K562 (cell line): Measurements from ENCODE around the gene PHTF2. TPM values are rescaled to one million over a fixed set of nuclear protein-coding genes. Genes with fewer than 3 reads are reported as not detected.

ENCODE experiments used
- ATF2 ChIP-seq: sonication (generic); formaldehyde crosslinking; IDR thresholded peaks from 2 replicates; pipeline ENCODE4 v1.8.1; 2022; ENCODE audit warnings: missing genetic modification reagents
- C11orf30 ChIP-seq: fragments of 450-650 bp; IDR thresholded peaks from 2 replicates; pipeline ENCODE4 v1.6.1; 2016; ENCODE audit warnings: low read depth, mild to moderate bottlenecking
- CEBPG ChIP-seq, 3 experiments: fragments of 200-800 bp in 1 of 3; sonication (Bioruptor generic) in 1 of 3; sonication (generic) in 1 of 3; formaldehyde crosslinking in 1 of 3; IDR thresholded peaks in 2 of 3; conservative IDR thresholded peaks in 1 of 3; 2 replicates each; pipeline versions ENCODE4 v1.6.1 to v1.8.0; 2016 to 2022; ENCODE audit warnings: missing compliant biosample characterization in 2 of 3, missing genetic modification characterization in 2 of 3, mild to moderate bottlenecking in 1 of 3, missing genetic modification reagents in 1 of 3
- EHMT2 ChIP-seq: fragments of 450-650 bp; IDR thresholded peaks from 2 replicates; pipeline ENCODE4 v1.6.1; 2018; ENCODE audit warnings: antibody characterized with exemption
- EP300 ChIP-seq: IDR thresholded peaks from 2 replicates; pipeline ENCODE4 v1.6.1; 2012; ENCODE audit warnings: low read length, improper control_type of control experiment
- IRF1 ChIP-seq: sonication (generic); formaldehyde crosslinking; IDR thresholded peaks from 2 replicates; pipeline ENCODE4 v1.8.0; 2022; ENCODE audit warnings: missing genetic modification reagents, mild to moderate bottlenecking, borderline replicate concordance
- IRF9 ChIP-seq: fragments of 450-650 bp; IDR thresholded peaks from 2 replicates; pipeline ENCODE4 v1.6.1; 2016; ENCODE audit warnings: missing biosample characterization, missing genetic modification characterization
- PKNOX1 ChIP-seq: fragments of 450-650 bp; IDR thresholded peaks from 2 replicates; pipeline ENCODE4 v1.6.1; 2016
- POLR2H ChIP-seq: IDR thresholded peaks from 2 replicates; pipeline ENCODE4 v1.6.1; 2016; ENCODE audit warnings: missing genetic modification characterization, low read depth, mild to moderate bottlenecking, control low read depth, missing compliant biosample characterization, moderate library complexity
- SMARCA4 ChIP-seq: fragments of 450-650 bp; IDR thresholded peaks from 2 replicates; pipeline ENCODE4 v1.6.1; 2016
- SMARCE1 ChIP-seq: fragments of 450-650 bp; IDR thresholded peaks from 2 replicates; pipeline ENCODE4 v1.7.1; 2016; ENCODE audit warnings: mild to moderate bottlenecking
- SP2 ChIP-seq: IDR thresholded peaks from 2 replicates; pipeline ENCODE4 v1.6.1; 2011; ENCODE audit warnings: mild to moderate bottlenecking, low read depth, low read length, moderate library complexity; ENCODE audit not compliant: poor library complexity, severe bottlenecking; ENCODE audit errors: extremely low read depth
- TEAD4 ChIP-seq, 2 experiments: sonication (generic) in 1 of 2; formaldehyde crosslinking in 1 of 2; IDR thresholded peaks; 2 replicates each; pipeline versions ENCODE4 v1.6.1 to v1.8.0; 2012 to 2022; ENCODE audit warnings: borderline replicate concordance in 1 of 2, inconsistent platforms in 1 of 2, low read length in 1 of 2, mild to moderate bottlenecking in 1 of 2, missing genetic modification reagents in 1 of 2
- THRA ChIP-seq: fragments of 450-650 bp; IDR thresholded peaks from 2 replicates; pipeline ENCODE4 v1.6.1; 2017; ENCODE audit warnings: mild to moderate bottlenecking, moderate library complexity
- TSC22D4 ChIP-seq: fragments of 450-650 bp; IDR thresholded peaks from 2 replicates; pipeline ENCODE4 v1.6.1; 2016; ENCODE audit warnings: missing genetic modification characterization, missing biosample characterization, control low read depth
- XRCC5 ChIP-seq: fragments of 200-400 bp; formaldehyde crosslinking; IDR thresholded peaks from 2 replicates; pipeline ENCODE4 v1.6.1; 2017; ENCODE audit warnings: low read depth, mild to moderate bottlenecking, low read length
- ZBTB9 ChIP-seq: fragments of 450-650 bp; formaldehyde crosslinking; IDR thresholded peaks from 2 replicates; pipeline ENCODE4 v1.4.0; 2020; ENCODE audit warnings: mild to moderate bottlenecking, moderate library complexity
- polyA plus RNA-seq, 8 experiments: library from polyadenylated mRNA; depleted of rRNA in 4 of 8; stranded (reverse) in 5 of 8; unstranded in 3 of 8; fragments of >200 nt; fragmentation: Nextera tagmentation in 2 of 8; fragmentation: Illumina TruSeq in 1 of 8; extraction: Ambion mirVana in 2 of 8; extraction: Trizol in 1 of 8; gene quantifications; 2 replicates each; pipeline versions ENCODE4 v1.2.1 to v1.2.3, GENCODE V29; 2011 to 2014; ENCODE audit warnings: inconsistent platforms in 1 of 8, missing spikeins in 1 of 8
- total RNA-seq, 7 experiments: library from RNA; depleted of rRNA in 6 of 7; stranded (reverse); fragments of >200 nt in 6 of 7; fragmentation: Illumina TruSeq in 2 of 7; extraction: Trizol in 2 of 7; gene quantifications; 2 replicates each; pipeline versions ENCODE4 v1.2.1 to v1.2.3, GENCODE V29; 2011 to 2021; ENCODE audit warnings: low replicate concordance in 1 of 7
- TF ChIP-seq, protein P1 (sequence below): sonication (generic); formaldehyde crosslinking; IDR thresholded peaks from 2 replicates; pipeline ENCODE4 v1.8.0; 2022; ENCODE audit warnings: mild to moderate bottlenecking, missing genetic modification reagents, borderline replicate concordance

The PHTF2 gene
- total and polyA plus RNA-seq, 9 of the 15 experiments (the other 6 are each of a cell fraction or from before 2014, with no cell fraction given): 17.9 to 43.6 (median 25.4) TPM

- TF ChIP-seq EP300: 0 out of 2 replicates have a peak, but pooled peaks have one; percentile 20
- peak; percentile 56; the same call in 1 of the 2 replicates for TF ChIP-seq SMARCE1
- TF ChIP-seq THRA: no peak
- TF ChIP-seq TEAD4 (IDR thresholded peaks at IDR 0.05; ENCODE audit: low read length): peak; percentile 18; the same call in 1 of the 2 replicates
- no peak for TF ChIP-seq TEAD4 (CRISPR knock-in tag; IDR thresholded peaks at IDR 0.05; ENCODE audit: borderline replicate concordance)
- peak; percentile 49 for TF ChIP-seq POLR2H (tag)
- no peak for TF ChIP-seq IRF1 (CRISPR knock-in tag)
- TF ChIP-seq C11orf30: no peak
- TF ChIP-seq EHMT2: 0 out of 2 replicates have a peak, but pooled peaks have one; percentile 43
- no peak for TF ChIP-seq IRF9 (tag)
- no peak for TF ChIP-seq SP2
- TF ChIP-seq, protein P1, sequence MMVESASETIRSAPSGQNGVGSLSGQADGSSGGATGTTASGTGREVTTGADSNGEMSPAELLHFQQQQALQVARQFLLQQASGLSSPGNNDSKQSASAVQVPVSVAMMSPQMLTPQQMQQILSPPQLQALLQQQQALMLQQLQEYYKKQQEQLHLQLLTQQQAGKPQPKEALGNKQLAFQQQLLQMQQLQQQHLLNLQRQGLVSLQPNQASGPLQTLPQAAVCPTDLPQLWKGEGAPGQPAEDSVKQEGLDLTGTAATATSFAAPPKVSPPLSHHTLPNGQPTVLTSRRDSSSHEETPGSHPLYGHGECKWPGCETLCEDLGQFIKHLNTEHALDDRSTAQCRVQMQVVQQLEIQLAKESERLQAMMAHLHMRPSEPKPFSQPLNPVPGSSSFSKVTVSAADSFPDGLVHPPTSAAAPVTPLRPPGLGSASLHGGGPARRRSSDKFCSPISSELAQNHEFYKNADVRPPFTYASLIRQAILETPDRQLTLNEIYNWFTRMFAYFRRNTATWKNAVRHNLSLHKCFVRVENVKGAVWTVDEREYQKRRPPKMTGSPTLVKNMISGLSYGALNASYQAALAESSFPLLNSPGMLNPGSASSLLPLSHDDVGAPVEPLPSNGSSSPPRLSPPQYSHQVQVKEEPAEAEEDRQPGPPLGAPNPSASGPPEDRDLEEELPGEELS: no peak
- no peak for TF ChIP-seq ATF2
- peak; percentile 70 for TF ChIP-seq PKNOX1
- no peak for TF ChIP-seq ZBTB9 (CRISPR knock-in tag)
- no peak for TF ChIP-seq TSC22D4
- TF ChIP-seq SMARCA4: peak; percentile 61
- TF ChIP-seq CEBPG (CRISPR knock-in tag; IDR thresholded peaks at IDR 0.05): no peak
- TF ChIP-seq CEBPG (tag; conservative IDR thresholded peaks at IDR 0.05 in 1 of 2, IDR thresholded peaks at IDR 0.05 in 1 of 2): peak; percentile 34 to 42; a peak in 3 of 4 replicates
- TF ChIP-seq XRCC5: no peak
Measured at GRCh38 chr7:77843194-77843593, 44.6 kb downstream of the PHTF2 start (continued).
